Stimulated activated effector memory CD8-positive, alpha-beta T cell treated with anti-CD3 and anti-CD28 coated beads, Interleukin-12 subunit alpha, Interleukin-12 subunit beta, amount 100 ng/mL, for 72 hours (primary cell): Measurements from ENCODE around the gene NCS1.

Experiments used
- ATAC-seq: fragments of 150-1000 bp; cut with Tn5 transposase; 2 replicates; pipeline ENCODE4 v1.10.0; 2021
- DNase-seq, 2 donors: peaks; one replicate each; pipeline ENCODE4 v3.0.0; 2021 to 2022; ENCODE audit warnings: low spot score in 2 of 2
- H3K27ac Mint-ChIP-seq: one replicate; pipeline ENCODE4 v1.8.0; 2022; ENCODE audit warnings: mild to moderate bottlenecking, mixed read lengths
- H3K36me3 Mint-ChIP-seq: one replicate; pipeline ENCODE4 v1.8.0; 2022; ENCODE audit warnings: mild to moderate bottlenecking, mixed read lengths
- H3K4me1 Mint-ChIP-seq: one replicate; pipeline ENCODE4 v1.8.0; 2022; ENCODE audit warnings: mixed read lengths
- H3K4me3 Mint-ChIP-seq: one replicate; pipeline ENCODE4 v1.8.0; 2022; ENCODE audit warnings: mild to moderate bottlenecking, mixed read lengths
- H3K9me3 Mint-ChIP-seq: one replicate; pipeline ENCODE4 v1.8.0; 2022; ENCODE audit warnings: mixed read lengths

NCS1 gene

DNA sequence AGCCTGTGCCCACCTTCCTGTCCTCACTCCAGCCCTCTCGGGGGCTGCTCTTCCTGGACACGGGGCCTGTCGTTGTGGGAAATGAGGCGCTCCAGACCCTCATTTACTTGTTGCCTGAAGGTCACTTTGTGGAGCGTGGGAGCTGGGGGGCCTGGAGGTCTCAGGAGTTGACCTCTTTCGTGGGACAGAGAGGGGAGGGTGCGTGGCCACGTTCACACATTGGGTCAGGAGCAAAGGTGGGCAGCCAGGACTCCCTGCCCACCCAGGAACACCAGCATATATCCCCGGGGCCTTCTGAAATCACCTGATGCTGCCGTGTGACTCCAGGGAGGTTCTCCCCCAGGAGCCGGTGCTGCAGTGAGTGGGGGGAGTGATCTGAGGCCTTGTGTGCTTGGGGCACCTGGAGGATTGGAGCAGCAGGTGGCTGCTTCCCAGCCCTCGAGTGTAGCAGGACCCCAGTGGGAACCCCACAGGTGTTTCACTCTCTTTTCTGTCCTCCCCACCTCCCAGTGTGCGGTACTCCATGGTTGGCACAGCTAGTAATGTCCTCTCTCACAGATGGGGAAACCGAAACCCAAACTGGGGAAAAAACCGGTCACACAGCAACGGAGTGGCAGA lies 20.3 kb downstream of the NCS1 start:
- DNase-seq: no peak
- Mint-ChIP-seq H3K9me3 (no peaks in the 10 kb centered on the region), H3K36me3 (no peaks in the 10 kb centered on the region), H3K4me1 (peaks cover 13% of the 10 kb centered on the region), H3K27ac (no peak overlapping the region), H3K4me3 (no peak overlapping the region)
- no peak for ATAC-seq

DNA sequence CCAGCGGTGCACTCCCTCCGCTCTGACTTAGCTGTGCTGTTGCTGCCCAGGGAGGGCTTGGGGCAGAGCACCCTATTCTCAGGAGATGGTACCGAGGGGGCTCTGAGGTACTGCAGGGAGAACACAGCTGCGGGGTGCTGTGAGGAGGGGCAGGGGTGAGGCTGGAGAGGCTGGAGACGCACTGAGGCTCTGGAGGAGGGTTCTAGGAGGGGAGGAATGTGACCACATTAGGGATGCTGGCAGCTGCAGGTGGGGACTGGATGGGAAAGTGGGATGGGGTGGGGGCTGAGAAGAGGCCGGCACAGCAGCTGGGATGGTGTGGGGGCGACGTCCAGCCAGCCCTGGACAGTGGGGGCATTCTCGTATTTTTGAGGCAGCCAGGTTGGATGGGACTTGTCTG lies 20.9 kb downstream of the NCS1 start:
- no peak for DNase-seq
- Mint-ChIP-seq H3K9me3 (no peaks in the 10 kb centered on the region), H3K4me1 (peaks cover 7% of the 10 kb centered on the region), H3K36me3 (no peaks in the 10 kb centered on the region), H3K4me3 (no peak overlapping the region), H3K27ac (peak overlapping the region; percentile 74)
- ATAC-seq: no peak

DNA sequence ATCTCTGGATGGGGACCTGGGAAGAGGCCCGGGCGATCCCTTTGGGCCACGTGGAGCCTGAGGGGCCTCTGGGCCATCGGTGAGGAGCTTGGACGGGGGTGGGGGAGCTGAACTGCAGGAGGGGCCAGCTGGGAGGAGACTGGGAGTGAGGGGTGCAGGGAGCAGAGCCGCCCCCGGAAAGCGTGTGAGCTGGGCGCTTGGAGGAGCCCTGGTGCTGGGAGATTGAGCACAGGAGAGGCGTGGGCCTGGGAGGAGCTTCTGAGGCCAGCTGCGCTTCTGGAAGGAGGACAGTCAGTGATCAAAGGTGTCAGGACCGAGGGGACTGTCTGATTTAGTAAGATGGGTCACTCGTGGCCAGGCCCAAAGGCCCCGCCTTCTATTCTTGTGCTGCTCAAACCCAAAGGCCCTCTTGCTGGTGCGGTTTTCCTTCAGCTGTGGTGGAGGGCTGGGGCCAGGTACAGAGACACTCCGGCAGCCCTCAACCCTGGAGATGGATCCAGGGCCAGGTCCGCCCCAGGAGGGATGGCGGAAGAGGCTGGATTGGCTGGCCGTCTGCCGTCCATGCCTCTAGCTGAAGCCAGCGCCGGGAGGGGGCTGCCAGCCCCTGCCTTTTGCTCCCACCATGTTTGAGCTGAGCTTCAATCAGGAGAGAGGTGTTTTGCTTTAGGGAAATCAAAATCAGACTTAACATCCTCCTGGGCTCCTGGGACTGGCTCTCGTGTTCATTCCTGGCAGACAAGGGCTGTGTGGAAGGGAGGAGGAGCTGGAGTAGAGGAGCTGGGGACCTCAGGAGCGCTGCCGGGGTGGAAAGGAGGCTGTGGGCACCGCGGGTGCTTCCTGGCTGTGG lies 21.6 kb downstream of the NCS1 start:
- H3K9me3 Mint-ChIP-seq: no peaks in the 10 kb centered on the region
- no peak for DNase-seq
- peaks cover 6% of the 10 kb centered on the region for H3K4me1 Mint-ChIP-seq
- H3K4me3 Mint-ChIP-seq: no peak overlapping the region
- H3K36me3 Mint-ChIP-seq: no peaks in the 10 kb centered on the region
- no peak for ATAC-seq
- peak overlapping the region; percentile 74 for H3K27ac Mint-ChIP-seq

DNA sequence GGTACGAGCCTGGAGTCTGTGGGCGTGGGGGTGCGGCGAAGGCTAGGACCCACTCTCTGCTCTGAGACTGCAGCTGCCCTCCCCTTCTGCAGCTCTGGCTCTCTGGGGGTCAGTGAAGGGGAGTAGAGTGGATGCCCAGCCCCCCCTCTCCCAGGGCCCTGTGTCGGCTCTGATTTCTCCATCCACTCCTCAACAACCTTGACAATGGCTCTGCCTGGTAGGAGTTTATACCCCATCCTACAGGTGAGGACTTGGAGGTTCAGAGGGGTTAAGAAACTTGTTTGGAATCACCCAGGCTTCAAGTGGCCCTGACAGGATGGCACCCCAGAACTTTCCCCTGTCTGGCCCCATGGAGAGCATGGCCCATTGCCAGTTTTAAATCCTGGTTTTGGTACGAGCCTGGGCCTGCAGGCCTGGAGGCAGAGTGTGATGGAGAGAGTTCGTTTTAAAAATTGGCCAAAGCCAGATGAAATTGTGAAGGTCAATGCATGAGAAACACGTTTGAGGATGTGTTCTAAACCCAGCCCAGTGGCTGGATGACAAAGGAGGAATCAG lies 22.3 kb downstream of the NCS1 start:
- DNase-seq: no peak
- H3K27ac Mint-ChIP-seq: peak overlapping the region; percentile 74
- ATAC-seq: no peak
- peaks cover 6% of the 10 kb centered on the region for H3K4me1 Mint-ChIP-seq
- H3K4me3 Mint-ChIP-seq: no peak overlapping the region
- no peaks in the 10 kb centered on the region for H3K36me3 Mint-ChIP-seq
- no peaks in the 10 kb centered on the region for H3K9me3 Mint-ChIP-seq

DNA sequence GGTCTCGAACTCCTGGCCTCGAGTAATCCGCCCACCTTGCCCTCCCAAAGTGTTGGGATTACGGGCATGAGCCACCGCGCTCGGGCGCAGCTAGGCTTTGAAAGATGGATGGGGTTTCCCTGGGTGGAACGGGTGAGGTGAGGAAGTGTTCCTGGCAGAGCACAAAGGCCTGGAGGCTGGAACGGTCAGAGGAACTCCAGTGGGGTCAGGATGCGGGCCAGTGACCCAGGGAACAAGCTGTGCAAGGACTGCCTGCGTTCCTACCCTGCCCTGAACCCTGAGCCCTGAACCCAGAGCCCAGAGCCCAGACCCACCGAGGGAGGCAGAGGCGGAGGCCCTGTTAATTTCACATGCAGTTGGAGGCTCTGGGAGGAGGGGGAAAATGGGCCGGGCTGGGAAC lies 23.4 kb downstream of the NCS1 start:
- ATAC-seq (no peak), DNase-seq (no peak)
- no peaks in the 10 kb centered on the region for H3K9me3 Mint-ChIP-seq
- no peak overlapping the region for H3K27ac Mint-ChIP-seq
- H3K4me1 Mint-ChIP-seq: peaks cover 6% of the 10 kb centered on the region
- no peak overlapping the region for H3K4me3 Mint-ChIP-seq
- no peaks in the 10 kb centered on the region for H3K36me3 Mint-ChIP-seq

DNA sequence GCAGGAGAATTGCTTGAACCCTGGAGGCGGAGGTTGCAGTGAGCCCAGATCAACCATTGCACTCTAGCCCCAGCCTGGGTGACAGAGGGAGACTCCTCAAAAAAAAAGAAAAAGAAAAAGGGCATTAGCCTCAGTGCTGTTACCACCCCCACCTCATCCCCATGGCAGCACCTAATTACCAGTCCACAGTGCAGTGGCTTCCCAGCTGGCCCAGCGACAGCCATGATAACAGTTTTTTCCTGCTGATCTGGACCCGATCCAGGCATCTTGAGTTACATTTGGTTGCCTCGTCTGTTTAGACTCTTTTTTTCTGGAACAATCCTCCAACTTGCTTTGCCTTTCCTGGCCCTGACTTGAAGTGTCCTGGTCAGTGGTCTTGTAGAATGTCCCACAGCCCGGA lies 24.4 kb downstream of the NCS1 start:
- no peaks in the 10 kb centered on the region for H3K36me3 Mint-ChIP-seq
- peak overlapping the region; percentile 70 for H3K27ac Mint-ChIP-seq
- no peak overlapping the region for H3K4me3 Mint-ChIP-seq
- H3K9me3 Mint-ChIP-seq: no peaks in the 10 kb centered on the region
- ATAC-seq: no peak
- DNase-seq: no peak
- H3K4me1 Mint-ChIP-seq: peaks cover 6% of the 10 kb centered on the region

DNA sequence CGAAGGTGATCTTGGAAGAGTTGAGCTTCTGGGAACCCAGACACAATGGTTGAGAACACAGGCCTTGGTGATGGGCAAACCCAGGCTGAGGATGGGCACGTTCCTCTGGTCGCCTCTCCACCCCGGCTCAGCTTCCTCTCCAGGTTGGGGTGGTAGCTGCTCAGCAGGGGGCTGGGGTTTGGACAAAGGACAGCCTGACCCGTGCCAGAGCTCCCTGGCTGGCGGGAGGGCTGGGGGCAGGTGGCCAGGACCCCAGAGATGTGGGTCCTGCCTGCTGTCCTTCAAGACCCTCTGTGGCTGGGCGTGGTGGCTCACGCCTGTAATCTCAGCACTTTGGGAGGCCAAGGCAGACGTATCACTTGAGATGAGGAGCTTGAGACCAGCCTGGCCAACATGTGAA lies 25.2 kb downstream of the NCS1 start:
- no peak overlapping the region for H3K4me3 Mint-ChIP-seq
- DNase-seq (no peak), ATAC-seq (no peak)
- H3K27ac Mint-ChIP-seq: no peak overlapping the region
- H3K4me1 Mint-ChIP-seq: peaks cover 6% of the 10 kb centered on the region
- no peaks in the 10 kb centered on the region for H3K9me3 Mint-ChIP-seq
- no peaks in the 10 kb centered on the region for H3K36me3 Mint-ChIP-seq

DNA sequence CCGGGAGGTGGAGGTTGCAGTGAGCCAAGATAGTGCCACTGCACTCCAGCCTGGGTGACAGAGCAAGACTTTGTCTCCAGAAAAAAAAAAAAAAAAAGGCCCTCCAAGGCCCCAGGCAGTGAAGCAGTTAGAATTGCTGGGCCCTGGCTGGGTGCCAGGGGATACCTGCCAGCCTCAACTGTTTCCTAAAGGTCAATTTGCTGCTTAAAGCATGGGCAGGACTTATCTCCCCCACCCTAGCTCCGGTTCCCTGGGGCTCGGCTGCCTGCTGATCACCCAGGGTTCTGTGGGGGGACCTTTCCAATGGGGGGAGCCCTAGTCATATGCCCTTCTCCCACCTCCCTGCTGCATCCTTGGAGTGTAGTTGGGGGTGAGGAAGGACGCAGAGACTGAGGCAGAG lies 25.7 kb downstream of the NCS1 start:
- ATAC-seq (no peak), DNase-seq (no peak)
- Mint-ChIP-seq H3K4me3 (no peak overlapping the region), H3K27ac (no peak overlapping the region), H3K4me1 (peaks cover 6% of the 10 kb centered on the region), H3K9me3 (no peaks in the 10 kb centered on the region), H3K36me3 (no peaks in the 10 kb centered on the region)

DNA sequence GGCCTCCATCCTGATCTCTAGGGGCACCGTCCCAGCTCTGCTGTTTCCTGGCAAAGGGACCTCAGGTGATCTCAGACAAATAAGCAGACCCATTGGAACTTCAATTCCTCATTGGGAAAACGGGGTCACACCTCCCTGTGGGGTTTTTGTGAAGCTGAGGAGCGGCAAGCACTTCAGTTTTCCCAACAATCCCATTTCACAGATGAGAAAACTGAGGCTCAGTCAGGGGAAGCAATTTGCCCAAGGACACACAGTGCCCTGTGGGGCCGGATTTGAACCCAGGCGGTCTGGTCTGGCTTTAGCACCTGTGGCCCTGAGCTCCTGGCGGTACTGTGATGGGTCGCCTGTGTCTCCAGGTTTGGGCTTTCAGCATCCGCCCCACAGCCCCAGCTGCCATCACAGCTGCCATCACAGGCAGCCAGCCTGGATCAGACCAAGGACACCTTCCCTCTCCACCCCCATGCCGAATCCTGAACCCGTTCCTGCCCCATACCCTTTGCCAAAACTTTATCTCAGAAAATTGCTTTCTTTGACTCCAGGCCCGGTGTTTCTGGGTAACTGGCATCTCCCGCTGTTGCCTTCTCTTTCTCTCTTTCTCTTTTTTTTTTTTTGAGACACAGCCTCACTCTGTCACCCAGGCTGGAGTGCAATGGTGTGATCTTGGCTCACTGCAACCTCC lies 26.4 kb downstream of the NCS1 start:
- no peak overlapping the region for H3K4me3 Mint-ChIP-seq
- no peaks in the 10 kb centered on the region for H3K9me3 Mint-ChIP-seq
- ATAC-seq (no peak), DNase-seq (no peak)
- H3K36me3 Mint-ChIP-seq: no peaks in the 10 kb centered on the region
- peaks cover 6% of the 10 kb centered on the region for H3K4me1 Mint-ChIP-seq
- H3K27ac Mint-ChIP-seq: no peak overlapping the region

DNA sequence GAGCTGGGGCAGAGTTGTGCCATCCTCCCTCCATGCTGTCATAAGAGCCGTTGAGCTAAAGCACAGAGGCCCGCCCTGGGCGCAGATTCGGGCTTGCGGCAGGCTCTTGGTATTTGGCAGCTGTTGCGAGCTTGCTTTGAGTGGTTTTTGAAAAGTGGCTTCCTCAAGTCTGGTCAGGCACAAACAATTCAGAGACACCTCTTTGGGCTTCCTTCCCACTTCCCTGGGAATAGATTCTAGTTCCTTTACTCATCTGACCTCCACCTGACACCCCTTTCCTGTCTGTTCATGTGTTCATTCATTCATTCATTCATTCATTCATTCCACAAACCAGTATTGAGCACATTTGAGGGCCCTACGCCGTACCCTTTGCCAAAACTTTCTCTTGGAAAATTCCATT lies 27.4 kb downstream of the NCS1 start:
- peaks cover 2% of the 10 kb centered on the region for H3K4me1 Mint-ChIP-seq
- H3K9me3 Mint-ChIP-seq: no peaks in the 10 kb centered on the region
- no peak for DNase-seq
- no peak overlapping the region for H3K4me3 Mint-ChIP-seq
- no peaks in the 10 kb centered on the region for H3K36me3 Mint-ChIP-seq
- H3K27ac Mint-ChIP-seq: no peak overlapping the region
- no peak for ATAC-seq

DNA sequence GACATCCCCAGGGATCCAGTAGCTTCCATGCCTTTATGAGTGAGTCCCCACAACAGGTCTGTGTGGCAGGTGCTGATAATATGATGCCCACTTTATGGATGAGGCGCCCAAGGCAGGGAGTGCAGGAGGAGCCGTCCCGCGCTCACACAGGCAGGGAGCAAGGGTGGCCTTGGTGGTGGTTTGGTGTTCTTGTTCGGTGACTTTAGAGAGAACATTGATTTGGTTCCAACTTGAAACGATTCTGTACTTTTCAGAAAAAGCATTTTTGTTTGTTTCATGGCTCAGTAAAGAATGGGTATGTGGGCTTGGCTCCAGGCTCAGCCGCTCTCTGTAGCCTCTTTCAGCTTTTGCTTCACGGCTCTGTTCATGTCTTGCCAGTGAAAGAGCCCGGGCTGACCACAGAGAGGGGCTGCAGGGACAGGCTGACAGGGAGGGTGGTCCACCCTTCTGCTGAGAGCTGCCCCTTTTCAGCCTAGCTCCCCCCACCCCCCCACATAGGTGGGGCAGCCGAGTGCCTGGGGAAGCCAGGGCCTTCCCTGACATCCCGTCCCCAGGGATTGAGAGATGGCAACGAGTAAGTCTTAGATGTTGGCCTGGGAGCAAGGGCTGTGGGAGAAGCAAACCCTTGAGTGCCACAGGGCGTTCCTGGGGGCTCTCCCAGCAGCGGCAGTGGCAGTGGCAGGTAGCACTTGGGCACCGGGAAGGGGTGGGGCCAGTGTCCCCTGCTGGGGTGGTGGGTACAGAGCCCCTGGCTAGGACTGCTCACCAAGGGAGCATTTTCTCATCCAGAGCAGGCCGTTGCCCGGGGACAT lies 28.0 kb downstream of the NCS1 start:
- DNase-seq: no peak
- Mint-ChIP-seq H3K4me3 (no peak overlapping the region), H3K27ac (peak overlapping the region; percentile 32)

DNA sequence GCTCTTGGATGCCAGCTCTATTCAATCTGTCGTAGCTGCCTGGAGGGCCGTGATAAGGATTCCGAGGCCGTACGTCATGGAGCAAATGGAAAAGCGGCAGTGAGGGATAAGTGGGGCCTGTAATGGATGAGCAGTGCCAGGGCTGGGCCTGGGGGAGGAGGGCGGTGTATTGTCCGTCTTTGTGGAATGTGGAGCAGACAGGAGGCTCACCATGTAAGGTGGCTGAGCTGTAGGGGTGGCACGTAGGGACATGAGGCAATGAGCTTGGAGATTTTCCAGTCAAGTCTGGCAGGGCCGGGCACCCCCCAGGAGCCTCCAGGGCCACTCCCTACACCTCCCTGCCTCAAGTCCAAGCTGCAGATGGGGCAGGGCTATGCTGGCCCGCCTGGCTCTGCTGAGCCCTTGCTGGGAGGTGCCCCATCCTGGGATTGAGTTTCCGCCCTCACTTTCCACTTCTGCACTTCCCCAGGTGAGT lies 29.2 kb downstream of the NCS1 start:
- Mint-ChIP-seq H3K9me3 (no peaks in the 10 kb centered on the region), H3K4me3 (no peak overlapping the region), H3K36me3 (no peaks in the 10 kb centered on the region), H3K4me1 (no peaks in the 10 kb centered on the region), H3K27ac (no peak overlapping the region)
- ATAC-seq (no peak), DNase-seq (no peak)

More for the DNA sequence above, 28.0 kb downstream of the NCS1 start:
- Mint-ChIP-seq H3K9me3 (no peaks in the 10 kb centered on the region), H3K4me1 (no peaks in the 10 kb centered on the region), H3K36me3 (no peaks in the 10 kb centered on the region)
- no peak for ATAC-seq

DNA sequence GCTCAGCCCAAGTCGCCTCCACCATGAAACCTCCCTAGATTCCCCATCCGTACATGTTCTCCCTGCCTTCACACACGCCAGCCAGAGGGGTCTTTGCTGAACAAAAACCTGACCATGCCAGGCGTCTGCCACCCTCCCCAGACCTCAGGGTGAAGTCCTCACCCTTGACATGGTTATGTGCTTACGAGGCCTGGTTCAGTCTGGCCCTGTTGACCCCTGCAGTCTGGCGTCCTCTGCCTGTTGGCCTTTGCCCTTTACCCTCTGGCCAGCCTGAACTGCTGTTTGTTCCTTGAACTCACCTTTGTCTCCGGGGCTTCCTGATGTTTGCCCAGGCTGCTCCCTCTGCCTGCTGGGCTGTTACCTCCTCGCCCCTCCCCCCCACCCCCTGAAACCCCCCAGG lies 29.8 kb downstream of the NCS1 start:
- ATAC-seq (no peak), DNase-seq (no peak)
- no peaks in the 10 kb centered on the region for H3K9me3 Mint-ChIP-seq
- no peak overlapping the region for H3K4me3 Mint-ChIP-seq
- no peak overlapping the region for H3K27ac Mint-ChIP-seq
- no peaks in the 10 kb centered on the region for H3K4me1 Mint-ChIP-seq
- H3K36me3 Mint-ChIP-seq: no peaks in the 10 kb centered on the region

DNA sequence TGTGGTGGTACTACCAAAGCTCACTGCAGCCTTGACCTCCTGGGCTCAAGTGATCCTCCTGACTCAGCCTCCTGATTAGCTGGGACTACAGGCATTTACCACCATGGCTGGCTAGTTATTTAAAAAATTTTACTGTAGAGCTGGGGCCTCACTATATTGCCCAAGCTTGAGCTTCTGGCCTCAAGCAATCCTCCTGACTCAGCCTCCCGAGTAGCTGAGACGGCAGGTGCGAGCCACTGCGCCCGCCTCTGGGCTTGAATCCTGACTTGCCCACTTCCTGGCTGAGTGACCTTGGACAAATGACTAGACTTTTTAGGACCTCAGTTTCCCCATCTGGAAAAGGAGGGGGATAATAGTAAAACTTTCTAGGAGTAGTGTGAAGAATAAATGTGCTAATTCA lies 32.1 kb downstream of the NCS1 start:
- H3K27ac Mint-ChIP-seq: no peak overlapping the region

DNA sequence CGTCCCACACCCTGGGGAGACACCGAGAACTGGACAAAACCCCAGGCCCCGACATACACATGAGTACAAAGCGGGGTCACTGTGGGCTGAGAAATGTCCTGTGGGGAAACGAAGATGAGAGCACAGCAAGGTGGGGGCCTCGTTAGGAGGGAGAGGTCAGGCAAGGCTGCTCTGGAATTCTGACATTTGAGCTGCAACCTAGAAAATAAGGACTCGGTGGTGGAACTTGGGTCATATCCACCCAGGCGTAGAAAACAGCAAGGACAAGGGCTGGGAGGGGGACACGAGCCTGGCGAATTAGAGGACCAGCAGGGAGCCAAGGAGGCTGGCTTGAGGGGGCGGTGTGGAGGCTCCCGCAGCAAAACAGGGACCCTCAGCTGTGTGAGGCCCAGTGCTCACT lies 32.8 kb downstream of the NCS1 start:
- Mint-ChIP-seq H3K4me3 (no peak overlapping the region), H3K36me3 (no peaks in the 10 kb centered on the region), H3K9me3 (no peaks in the 10 kb centered on the region), H3K4me1 (no peaks in the 10 kb centered on the region), H3K27ac (peak overlapping the region; percentile 37)
- ATAC-seq (no peak), DNase-seq (no peak)

More for the DNA sequence above, 32.1 kb downstream of the NCS1 start:
- ATAC-seq (no peak), DNase-seq (no peak)
- Mint-ChIP-seq H3K4me1 (no peaks in the 10 kb centered on the region), H3K9me3 (no peaks in the 10 kb centered on the region), H3K4me3 (no peak overlapping the region), H3K36me3 (no peaks in the 10 kb centered on the region)
